ENCODE measurements around the gene BIRC2.

Gene BIRC2

DNA sequence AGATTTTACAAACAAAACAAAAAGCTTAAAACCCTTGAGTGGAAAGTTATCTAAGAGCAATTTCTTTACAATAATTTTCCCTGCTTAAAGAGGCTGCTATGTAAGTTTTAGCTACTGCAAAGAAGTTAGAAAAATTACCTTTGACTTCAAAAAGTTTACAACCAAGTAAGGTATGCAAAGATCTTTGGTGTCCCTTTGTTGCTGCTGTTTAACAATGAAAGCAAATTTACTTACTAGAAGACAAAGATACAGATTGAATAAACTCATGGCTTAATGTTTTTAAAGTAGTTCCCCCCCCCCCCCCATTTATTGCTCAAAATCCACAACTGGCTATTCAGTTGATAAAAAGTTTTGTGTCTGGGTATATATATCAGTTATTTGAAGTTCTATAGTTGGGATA lies 79.6 kb downstream of the BIRC2 start:
- DNase-seq (ENCODE audit: low spot score), result no peak
- POLR2A ChIA-PET (ENCODE audit: low non-redundant PET), result no interaction called here
- H3K27ac ChIP-seq, result no peak overlapping the region
- CTCF ChIA-PET, result interaction anchor here (0.7 to 1.3 kb wide), 4 partner anchors 69 to 989 kb away, joined by 3 to 4 read pairs (median 4); no protein-coding TSS in a partner anchor
- TF ChIP-seq, protein P1, sequence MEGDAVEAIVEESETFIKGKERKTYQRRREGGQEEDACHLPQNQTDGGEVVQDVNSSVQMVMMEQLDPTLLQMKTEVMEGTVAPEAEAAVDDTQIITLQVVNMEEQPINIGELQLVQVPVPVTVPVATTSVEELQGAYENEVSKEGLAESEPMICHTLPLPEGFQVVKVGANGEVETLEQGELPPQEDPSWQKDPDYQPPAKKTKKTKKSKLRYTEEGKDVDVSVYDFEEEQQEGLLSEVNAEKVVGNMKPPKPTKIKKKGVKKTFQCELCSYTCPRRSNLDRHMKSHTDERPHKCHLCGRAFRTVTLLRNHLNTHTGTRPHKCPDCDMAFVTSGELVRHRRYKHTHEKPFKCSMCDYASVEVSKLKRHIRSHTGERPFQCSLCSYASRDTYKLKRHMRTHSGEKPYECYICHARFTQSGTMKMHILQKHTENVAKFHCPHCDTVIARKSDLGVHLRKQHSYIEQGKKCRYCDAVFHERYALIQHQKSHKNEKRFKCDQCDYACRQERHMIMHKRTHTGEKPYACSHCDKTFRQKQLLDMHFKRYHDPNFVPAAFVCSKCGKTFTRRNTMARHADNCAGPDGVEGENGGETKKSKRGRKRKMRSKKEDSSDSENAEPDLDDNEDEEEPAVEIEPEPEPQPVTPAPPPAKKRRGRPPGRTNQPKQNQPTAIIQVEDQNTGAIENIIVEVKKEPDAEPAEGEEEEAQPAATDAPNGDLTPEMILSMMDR (conservative IDR thresholded peaks at IDR 0.05; ENCODE audit: low read depth), result no peak

- no peak overlapping the region for H3K27ac ChIP-seq
- no peak for DNase-seq (ENCODE audit: low spot score)
- ChIA-PET POLR2A (ENCODE audit: low non-redundant PET) (no interaction called here), CTCF (interaction anchor here (0.7 to 1.2 kb wide), 3 partner anchors 121 to 990 kb away, joined by 3 to 4 read pairs (median 3); no protein-coding TSS in a partner anchor)
- TF ChIP-seq, protein P1 (conservative IDR thresholded peaks at IDR 0.05; ENCODE audit: low read depth), result no peak
These were observed 80.1 kb downstream of the BIRC2 start for GRCh38 chr11:102427068-102427467.
